Measurements from ENCODE around the gene METTL8.
"Not testable (repeated sequence)": the region's sequence is repeated elsewhere in the genome, so short reads cannot be mapped to it uniquely, and the experiment has no call there.

The METTL8 gene

GRCh38 chr2:171344182-171344581 is 89.6 kb downstream of the METTL8 start:
- DNase-seq: no peak

- no peak for DNase-seq
Measured at GRCh38 chr2:171342067-171342413, 91.8 kb downstream of the METTL8 start.

DNA sequence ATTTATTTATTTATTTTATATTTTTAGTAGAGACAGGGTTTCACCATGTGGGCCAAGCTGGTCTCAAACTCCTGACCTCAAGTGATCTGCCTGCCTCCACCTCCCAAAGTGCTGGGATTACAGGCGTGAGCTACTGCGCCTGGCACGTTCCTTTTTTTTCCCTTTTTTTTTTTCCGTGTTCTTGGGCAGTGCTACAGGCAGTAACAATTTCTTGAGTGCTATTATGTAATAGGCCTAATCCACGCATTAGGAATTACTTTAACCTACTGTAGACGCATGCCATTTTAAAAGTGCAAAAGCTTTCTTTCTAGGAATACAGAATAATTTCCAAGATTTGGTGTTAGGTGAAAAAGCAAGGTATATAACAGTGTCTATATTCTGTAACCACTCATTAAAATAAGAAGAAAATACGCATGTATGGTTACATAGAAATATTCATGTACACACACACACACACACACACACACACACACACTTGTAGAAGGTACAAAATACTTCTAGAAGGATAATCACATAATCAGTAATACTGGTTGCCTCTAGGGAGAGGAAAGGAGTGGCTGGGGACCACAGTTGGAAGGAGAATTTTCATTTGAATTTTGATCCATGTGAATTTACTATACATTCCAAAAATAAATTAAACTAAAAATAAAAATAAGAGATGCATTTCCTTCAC is 92.3 kb downstream of the METTL8 start:
- DNase-seq: no peak

GRCh38 chr2:171334946-171335345 is 98.8 kb downstream of the METTL8 start:
- DNase-seq: no peak

GRCh38 chr2:171334171-171334570 is 99.6 kb downstream of the METTL8 start:
- DNase-seq: peak; percentile 46

- no peak for DNase-seq
Measured at GRCh38 chr2:171330155-171330956, 103.4 kb downstream of the METTL8 start.

DNA sequence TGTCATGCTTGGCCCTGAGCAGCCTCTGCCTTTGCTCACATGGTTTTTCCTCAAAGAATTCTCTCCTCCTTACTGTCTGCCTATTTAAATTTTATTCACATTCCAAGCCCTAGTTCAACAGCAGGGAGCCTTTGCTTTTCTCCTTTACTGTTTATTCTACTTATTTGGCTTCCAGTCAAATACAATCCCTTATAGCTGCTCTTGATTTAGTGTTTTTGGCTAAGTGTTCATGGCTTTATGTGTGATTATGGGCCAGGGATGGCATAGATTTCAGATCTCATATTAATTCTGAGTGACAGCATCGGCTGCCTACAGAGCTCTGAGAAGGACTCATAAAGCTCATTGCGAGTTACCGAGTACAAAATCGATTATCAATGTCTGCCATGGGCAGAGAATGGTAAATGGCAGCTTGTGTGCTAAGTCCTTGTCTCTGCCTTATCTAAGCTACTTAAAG is 106.7 kb downstream of the METTL8 start:
- DNase-seq: no peak

DNA sequence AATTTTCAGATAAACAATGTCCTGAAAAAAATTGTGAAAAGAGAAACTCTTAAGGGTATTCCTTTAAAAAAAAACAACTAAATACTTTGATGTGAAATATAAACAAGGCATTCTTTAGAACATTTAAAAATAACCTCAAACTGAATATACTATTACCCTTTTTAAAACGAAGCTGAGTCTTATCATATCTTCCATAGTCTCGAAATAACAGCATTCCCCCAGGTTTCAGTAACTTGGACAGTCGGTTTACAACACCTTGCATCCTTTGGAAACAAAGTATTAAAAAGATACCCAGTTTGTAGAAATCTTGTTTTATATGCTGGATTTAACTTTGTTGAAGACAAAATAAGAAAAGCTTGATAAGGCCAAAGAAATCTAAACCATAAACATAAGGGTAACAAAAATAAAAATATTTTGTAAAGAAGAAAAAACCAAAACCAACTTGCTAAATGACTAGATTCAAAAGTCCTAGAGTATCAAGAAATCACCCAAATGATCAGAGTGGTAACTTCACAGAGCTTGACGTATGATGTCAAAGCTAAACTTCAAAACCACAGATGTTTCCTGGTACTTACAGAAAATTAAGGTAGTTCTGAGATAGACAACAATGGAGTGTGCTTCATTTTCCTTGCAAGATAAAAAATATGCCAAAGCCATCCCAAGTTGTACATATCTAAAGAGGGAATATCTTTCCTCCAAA is 107.8 kb downstream of the METTL8 start:
- DNase-seq: no peak

DNA sequence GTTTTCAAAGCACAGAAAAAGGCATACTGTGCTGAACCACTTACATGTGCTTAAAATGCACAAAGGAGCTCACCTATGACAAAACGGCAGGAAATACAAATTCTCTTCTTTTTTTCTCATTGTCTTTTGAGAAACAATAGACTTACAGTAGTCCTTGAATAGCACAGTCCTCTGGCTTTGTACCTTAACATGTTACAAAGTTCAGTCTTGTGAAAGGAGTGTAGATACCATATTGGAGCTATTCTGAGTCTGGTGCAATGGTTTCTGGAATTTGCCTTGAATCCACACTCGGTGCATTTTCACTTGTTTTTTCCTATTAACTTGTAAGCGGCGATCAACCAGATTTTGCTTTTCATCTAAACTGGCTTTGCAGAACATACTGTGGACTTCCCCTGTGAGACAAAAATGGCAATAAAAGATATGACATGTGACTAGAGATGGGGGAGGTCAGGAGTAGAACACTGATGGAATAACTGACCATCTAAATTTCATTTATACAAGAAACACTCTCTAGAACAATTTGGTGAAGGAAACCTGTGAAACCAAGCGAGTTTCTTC is 109.7 kb downstream of the METTL8 start:
- no peak for DNase-seq

GRCh38 chr2:171322928-171323327 is 110.9 kb downstream of the METTL8 start:
- no peak for DNase-seq

- no peak for DNase-seq
Measured at GRCh38 chr2:171320731-171321130, 113.1 kb downstream of the METTL8 start.

DNA sequence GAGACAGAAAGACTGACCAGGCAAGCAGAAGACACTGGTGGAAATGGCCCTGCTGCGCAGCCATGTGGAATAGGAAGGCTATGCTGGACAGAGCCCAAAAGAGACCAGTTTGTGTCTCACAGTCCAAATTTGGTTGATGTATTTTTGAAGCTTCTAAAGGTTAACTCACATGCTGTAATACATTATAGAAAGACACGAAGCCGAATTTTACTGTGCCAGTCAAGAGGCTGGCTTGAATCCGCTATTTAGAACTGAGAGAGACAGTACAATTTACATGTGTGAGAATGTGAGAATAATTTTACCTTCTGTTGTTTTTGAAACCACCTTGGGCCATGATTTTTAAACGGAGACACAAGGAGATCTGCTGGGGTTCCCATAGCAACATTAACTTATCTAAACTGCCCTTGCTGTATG is 113.6 kb downstream of the METTL8 start:
- no peak for DNase-seq

DNA sequence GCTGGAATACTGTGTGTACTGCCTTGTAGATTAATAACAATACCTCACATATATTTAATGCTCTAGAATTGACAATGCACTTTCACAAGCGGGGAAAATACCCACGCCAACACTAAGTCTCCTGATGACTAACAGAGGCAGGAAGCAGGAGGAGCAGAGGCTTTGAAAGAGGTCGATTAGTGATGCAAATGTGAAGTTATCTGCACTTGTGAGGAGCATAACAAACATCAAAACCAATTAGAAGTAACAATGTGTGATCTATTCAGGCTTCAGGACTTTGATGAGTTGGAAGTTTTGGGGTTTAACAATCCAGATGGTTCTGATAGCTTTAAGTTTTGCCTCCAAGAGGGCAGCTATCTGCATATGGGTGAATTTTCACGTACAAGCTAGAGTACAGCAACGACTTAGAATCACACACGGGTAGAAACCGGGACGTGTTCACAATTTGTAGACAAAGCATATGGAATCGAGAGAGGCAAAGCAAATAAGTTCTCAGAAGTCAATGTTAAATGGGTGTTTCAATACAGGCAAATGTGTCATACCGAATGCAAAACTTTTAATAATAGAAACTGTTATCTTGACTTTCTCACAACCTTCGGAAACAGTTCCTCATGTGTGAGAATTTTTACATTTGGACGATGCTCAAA is 114.5 kb downstream of the METTL8 start:
- DNase-seq: no peak

GRCh38 chr2:171318463-171318934 is 115.3 kb downstream of the METTL8 start:
- peak; percentile 55 for DNase-seq

DNA sequence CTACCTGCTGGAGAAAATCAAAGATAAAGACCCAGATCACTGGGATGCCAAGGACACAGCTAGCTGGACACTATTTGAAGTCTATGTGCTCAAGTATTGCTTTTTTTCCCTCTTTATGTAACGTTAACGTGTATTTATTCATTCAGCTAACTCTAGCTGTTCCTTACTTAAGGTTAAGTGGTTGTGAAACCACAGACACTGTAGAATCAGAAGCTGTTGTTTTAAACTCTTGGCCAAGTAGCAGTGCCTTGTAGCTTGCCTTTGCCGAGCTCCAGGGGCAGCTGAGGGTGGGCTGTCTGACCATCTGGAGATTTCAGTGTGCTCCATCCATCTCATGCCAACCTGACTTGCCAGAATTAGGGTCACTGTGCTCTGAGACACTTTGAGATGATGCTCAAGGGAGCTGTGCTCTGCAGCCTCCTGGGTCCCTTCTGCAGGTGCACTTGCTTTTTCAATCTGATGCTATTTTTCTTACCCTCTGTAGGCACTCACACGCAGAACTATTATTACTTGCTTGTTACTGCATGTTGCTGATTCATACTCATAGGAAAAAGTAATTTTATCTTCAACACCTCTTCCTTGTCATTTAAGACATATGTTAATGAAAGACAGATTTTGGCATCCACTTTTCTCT is 116.2 kb downstream of the METTL8 start:
- DNase-seq: peak; percentile 74

DNA sequence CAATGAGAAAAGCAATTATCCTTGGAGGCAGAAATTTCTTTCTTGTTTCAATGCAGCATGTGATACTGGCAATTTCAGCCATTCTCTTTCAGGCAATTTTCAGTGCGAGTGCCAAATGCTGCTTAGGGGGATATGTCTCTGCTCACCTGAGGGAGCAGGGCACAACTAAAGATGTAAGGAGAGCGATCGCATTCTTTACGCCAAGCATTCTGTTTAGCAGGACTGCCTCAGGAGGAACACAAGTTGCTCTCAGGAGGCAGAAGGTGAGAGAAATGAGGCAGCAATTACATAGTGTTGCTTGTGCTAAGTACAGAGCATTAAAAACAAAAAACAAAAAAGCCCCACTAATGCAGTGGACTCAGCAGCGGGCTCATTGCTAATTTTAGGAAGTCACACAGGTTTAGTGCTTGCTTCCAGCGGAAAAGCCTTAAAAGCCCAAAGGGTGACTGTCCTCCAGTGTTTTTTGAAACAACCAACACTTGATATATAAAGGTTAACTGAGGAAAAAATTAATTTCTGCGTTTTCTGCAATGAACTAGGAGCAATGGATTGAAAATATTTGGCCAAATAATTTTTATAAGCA is 116.9 kb downstream of the METTL8 start:
- DNase-seq: no peak

DNA sequence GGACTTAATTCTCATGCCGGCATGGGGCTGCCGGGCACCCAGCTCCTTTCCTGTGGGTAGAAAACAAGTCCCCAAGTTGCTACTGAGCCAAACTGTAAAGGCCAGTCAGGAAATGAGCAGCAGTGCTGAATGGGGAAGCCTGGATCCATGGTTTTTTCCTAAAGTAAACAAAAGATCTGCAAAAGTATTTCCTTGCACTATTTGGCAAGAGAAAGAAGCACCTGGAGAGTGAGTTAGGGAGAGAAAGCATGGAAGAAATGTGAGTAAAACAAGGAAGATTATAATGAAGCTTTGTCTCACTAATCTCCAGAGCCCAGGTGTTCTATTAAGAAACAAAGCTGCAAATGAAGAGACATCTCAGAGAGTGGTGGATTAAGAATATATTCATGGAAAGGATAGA is 117.6 kb downstream of the METTL8 start:
- DNase-seq: no peak

DNA sequence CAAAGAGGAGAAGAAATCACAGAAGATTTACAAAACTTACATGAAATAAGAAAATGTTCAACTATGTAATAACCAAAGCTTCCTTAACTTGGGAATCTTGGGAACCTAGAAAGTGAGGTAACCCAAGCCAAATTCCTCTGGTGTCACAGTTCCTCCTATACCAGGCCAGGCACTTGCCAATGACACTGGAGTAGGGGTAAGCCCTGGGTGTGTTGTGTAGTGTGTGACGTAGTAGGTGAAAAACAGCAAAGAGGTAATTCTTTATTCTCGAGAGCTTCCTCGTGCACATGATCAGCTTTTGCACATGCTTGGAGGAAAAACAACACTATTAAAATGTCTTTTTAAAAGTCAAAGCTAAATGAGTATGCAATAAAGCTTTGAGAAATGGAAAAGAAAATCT is 118.0 kb downstream of the METTL8 start:
- DNase-seq: no peak

- DNase-seq: not testable (repeated sequence)
Measured at GRCh38 chr2:171312182-171312581, 121.6 kb downstream of the METTL8 start.

- not testable (repeated sequence) for DNase-seq
Measured at GRCh38 chr2:171311589-171311988, 122.2 kb downstream of the METTL8 start.

GRCh38 chr2:171310889-171311288 is 122.9 kb downstream of the METTL8 start:
- DNase-seq: no peak
